Motor neuron (in vitro differentiated cells): ENCODE data around the gene CYFIP1. TPM values are rescaled to one million over a fixed set of nuclear protein-coding genes. Genes with fewer than 3 reads are reported as not detected.

Experiments
- ATAC-seq, 8 experiments: fragments of 200-7000 bp; cut with Tn5 transposase; replicated peaks in 6 of 8; 2 replicates each; pipeline ENCODE4 v1.8.0; 2021; ENCODE audit warnings: mild to moderate bottlenecking in 8 of 8, moderate library complexity in 8 of 8
- H3K27ac ChIP-seq, 2 donors: fragments of 250-450 bp; sonication (Bioruptor Pico); 2 replicates each; pipeline ENCODE4 v1.9.0; 2021; ENCODE audit warnings: antibody characterized with exemption in 2 of 2, mild to moderate bottlenecking in 2 of 2, moderate library complexity in 1 of 2
- H3K4me1 ChIP-seq, 2 donors: fragments of 250-450 bp; sonication (Bioruptor Pico); replicated peaks in 1 of 2; 2 replicates each; pipeline ENCODE4 v1.6.1; 2021; ENCODE audit warnings: antibody characterized with exemption in 2 of 2, mild to moderate bottlenecking in 2 of 2, moderate library complexity in 1 of 2
- H3K4me3 ChIP-seq, 5 donors: fragments of 250-450 bp; sonication (Bioruptor Pico); 2 replicates each; pipeline ENCODE4 v1.9.0; 2021; ENCODE audit warnings: antibody characterized with exemption in 5 of 5, mild to moderate bottlenecking in 5 of 5, moderate library complexity in 4 of 5
- WGBS, 10 experiments: fragments of 450-650 bp; shearing (Covaris generic); methylation state at CpG; one replicate each; pipeline ENCODE4 v1.0.0; 2022; 5-methylcytosine and 5-hydroxymethylcytosine counted together
- in situ Hi-C, 9 experiments: fragments of 400-800 bp; cut with MboI; loops; one replicate each; pipeline ENCODE4 v1.15.0; 2021; ENCODE audit warnings: low sequenced_read_pairs in 9 of 9, low pct_unique_long_range_greater_than_20kb in 2 of 9; ENCODE audit not compliant: unreplicated experiment in 9 of 9
- total RNA-seq, 8 experiments: library from RNA; unstranded; fragments of 300-600 nt; gene quantifications; 2 replicates each; pipeline versions ENCODE4 v1.2.3 to v1.2.4, GENCODE V29; 2022

CYFIP1 gene
- total RNA-seq, 8 experiments from 2014 or later = 13.2 to 76.1 (median 31.8) TPM

DNA sequence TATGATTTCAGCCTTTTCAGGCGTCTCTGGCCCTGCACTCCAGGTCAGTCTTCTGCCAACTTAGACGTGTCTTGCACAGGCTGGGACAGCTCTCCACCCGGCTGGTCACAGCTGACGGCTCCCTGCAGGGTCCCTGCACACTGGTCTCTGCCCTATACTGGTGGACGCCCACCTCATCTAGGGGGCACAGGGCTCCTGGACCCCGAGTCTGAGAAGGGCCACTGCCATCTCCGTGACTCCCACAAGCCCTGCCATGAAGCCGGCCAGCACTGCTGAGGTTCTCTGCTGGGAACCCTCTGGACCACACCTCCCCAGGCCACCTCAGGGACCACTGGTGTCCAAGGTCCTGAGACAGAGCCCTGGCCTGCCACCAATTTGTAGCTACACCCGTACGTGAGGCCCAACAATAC lies 40.5 kb downstream of the CYFIP1 start:
- 80 to 100% (median 96%) methylated on average over 1 to 3 of the region's 10 CpGs; no CpG with 5 or more reads in 4 of the 10 experiments for WGBS, 10 experiments
- in situ Hi-C loops = no loop called here
- H3K27ac ChIP-seq = no peak overlapping the region

DNA sequence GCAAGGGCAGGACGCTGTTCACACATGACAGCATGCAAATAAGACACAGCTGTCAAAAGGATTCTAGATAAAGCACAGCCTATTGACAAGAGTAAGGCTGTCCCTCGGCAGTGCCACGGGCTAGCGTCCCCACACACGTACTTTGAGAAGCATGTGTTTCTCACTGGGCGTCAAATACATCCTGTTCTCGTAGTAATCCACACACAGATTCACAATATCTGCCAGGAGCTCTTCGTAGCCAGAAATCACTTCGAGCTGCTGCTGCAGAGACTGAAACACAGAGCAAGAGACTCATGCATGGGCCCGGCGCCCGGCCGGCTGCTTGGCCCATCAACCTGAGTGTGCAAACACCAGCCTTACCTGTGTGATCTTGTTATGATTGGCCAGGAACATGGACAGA lies 41.1 kb downstream of the CYFIP1 start:
- in situ Hi-C loops = no loop called here
- 60 to 100% (median 91%) methylated on average over 1 to 9 of the region's 13 CpGs; no CpG with 5 or more reads in 2 of the 10 experiments for WGBS, 10 experiments
- H3K27ac ChIP-seq = no peak overlapping the region

More for the DNA sequence above, 40.5 kb downstream of the CYFIP1 start:
- ATAC-seq = no peak
- no peak overlapping the region for H3K4me3 ChIP-seq
- H3K4me1 ChIP-seq = no peaks in the 10 kb centered on the region

DNA sequence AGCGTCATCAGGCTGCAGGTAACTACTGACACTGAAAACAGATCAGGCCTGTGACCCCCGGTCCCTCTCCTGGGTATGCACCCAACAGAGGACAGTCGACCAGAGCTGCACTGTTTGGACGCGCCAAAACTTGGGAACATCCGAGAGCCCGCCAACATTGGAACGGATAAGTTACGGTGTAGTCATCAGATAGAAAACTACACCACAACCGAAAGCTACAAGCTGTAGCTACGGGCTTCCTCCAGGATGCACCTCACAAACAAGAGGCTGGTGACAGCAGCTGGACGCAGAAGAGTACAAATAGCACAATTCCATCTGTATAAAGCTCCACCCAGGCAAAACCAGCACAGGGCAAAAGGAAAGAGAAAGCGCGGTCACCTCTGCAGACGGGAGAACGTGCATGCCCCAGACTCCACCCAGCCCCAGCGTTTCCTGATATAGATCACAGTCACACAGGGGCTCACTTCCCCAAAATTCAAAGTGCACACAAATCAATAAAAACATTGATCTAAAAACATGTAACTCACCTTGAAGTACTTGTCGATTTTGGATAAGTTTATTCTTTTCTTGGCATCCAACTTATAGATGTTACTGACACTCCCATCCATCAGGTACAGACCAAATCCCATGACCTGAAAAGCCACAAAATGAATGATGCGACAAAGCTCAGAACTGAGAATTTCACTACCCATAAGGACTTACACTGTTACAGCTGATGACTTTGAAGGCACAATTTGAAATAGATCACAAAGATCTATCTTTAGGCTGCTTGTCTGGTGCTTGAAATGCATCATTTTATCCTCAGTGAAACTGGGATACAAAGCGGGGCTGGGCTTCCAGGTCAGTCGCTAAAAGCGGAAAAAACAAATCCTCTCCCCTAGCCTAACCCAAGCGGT lies 43.3 kb downstream of the CYFIP1 start:
- 80 to 100% (median 92%) methylated on average over 1 to 22 of the region's 23 CpGs for WGBS, 10 experiments
- in situ Hi-C loops = no loop called here
- Histone ChIP-seq H3K27ac (no peak overlapping the region), H3K4me1 (no peaks in the 10 kb centered on the region), H3K4me3 (no peak overlapping the region)
- ATAC-seq = no peak

More for the DNA sequence above, 41.1 kb downstream of the CYFIP1 start:
- H3K4me3 ChIP-seq = no peak overlapping the region
- H3K4me1 ChIP-seq = no peaks in the 10 kb centered on the region
- ATAC-seq = no peak

DNA sequence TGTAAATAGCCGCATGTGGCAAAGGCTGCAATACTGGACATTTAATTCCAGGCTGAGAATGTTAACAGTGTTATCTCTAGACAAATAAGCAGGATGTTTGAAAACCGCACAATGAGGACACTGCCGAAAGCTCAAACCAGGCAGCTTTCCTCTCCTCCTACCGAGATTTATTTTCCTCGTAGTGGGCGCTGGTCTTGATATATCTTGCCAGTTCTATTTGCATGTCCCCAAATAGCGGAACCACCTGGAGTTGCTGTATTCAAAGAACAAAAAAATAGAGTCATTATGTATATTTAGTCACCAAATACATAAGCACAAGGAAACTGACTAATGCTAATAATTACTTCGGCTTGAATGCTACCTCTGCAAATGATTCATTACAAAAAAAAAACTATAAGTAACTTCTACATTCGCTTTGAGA lies 46.5 kb downstream of the CYFIP1 start:
- in situ Hi-C loops = no loop called here
- Histone ChIP-seq H3K4me1 (no peaks in the 10 kb centered on the region), H3K27ac (no peak overlapping the region), H3K4me3 (no peak overlapping the region)
- WGBS, 10 experiments = 21 to 100% (median 79%) methylated on average over 2 to 9 of the region's 9 CpGs
- ATAC-seq = peak in 3 of 8 experiments; percentile 78 to 91 (median 85)

GRCh38 chr15:22931784-22932536 lies 48.2 kb downstream of the CYFIP1 start:
- Histone ChIP-seq H3K27ac (no peak overlapping the region), H3K4me3 (no peak overlapping the region), H3K4me1 (no peaks in the 10 kb centered on the region)
- no peak for ATAC-seq
- in situ Hi-C loops = no loop called here
- 80 to 100% (median 95%) methylated on average over 1 to 25 of the region's 28 CpGs; no CpG with 5 or more reads in 2 of the 10 experiments for WGBS, 10 experiments

GRCh38 chr15:22930782-22931484 lies 49.2 kb downstream of the CYFIP1 start:
- 75 to 93% (median 85%) methylated on average over 1 to 6 of the region's 10 CpGs; no CpG with 5 or more reads in 2 of the 10 experiments for WGBS, 10 experiments

DNA sequence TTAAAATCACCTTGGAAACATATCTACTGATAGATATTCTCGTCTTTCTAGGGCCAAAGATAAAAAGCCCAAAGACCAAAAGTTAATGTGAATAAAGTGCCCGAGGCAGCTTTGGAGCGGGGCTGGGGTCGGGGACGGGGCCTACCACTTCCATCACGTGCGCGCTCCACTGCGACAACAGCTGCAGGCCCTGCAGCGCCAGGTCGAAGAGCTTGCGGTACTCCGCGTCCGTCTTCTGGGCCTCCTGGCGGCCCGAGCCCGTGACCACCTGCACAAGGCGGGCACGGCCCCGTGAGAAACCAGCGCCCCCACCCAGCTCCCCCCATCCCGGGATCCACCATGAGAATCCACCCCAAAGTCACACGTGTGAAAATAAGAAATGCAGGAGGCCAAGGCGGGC lies 52.4 kb downstream of the CYFIP1 start:
- no peaks in the 10 kb centered on the region for H3K4me1 ChIP-seq
- H3K27ac ChIP-seq = no peak overlapping the region
- H3K4me3 ChIP-seq = no peak overlapping the region
- 57 to 100% (median 96%) methylated on average over 1 to 10 of the region's 25 CpGs; no CpG with 5 or more reads in 3 of the 10 experiments for WGBS, 10 experiments
- in situ Hi-C loops = no loop called here
- ATAC-seq = no peak

More at GRCh38 chr15:22930782-22931484, 49.2 kb downstream of the CYFIP1 start:
- H3K27ac ChIP-seq = no peak overlapping the region
- ATAC-seq = no peak
- no peaks in the 10 kb centered on the region for H3K4me1 ChIP-seq
- no peak overlapping the region for H3K4me3 ChIP-seq
- in situ Hi-C loops = no loop called here

- no peak for ATAC-seq
- in situ Hi-C loops = no loop called here
- WGBS, 10 experiments = 90 to 100% (median 100%) methylated on average over 1 to 15 of the region's 17 CpGs; no CpG with 5 or more reads in 1 of the 10 experiments
- Histone ChIP-seq H3K4me1 (no peaks in the 10 kb centered on the region), H3K4me3 (no peak overlapping the region), H3K27ac (no peak overlapping the region)
Measured at GRCh38 chr15:22925875-22926274, 54.3 kb downstream of the CYFIP1 start.

DNA sequence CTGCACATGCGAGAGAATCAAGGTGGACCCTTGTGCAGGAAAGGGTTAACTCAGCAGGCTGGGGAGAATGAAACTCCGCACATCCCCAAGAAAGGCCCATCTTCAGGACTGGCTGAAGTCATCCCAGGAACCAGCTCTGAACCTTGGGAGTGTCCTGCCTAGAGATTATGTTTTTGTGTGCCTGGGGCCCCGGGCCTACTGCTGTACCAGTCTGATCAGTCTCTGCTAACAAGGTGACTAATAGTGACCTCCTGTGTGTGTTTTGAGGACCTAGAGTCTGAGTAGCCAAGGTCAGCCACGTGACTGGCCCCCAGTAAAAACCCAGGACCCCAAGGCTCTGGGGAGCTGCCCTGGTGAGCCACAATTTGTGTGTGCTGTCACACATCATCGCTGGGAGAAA lies 58.2 kb downstream of the CYFIP1 start:
- in situ Hi-C loops = no loop called here
- Histone ChIP-seq H3K4me3 (no peak overlapping the region), H3K27ac (no peak overlapping the region), H3K4me1 (peaks cover 0 to 6% of the 10 kb centered on the region in 2 donors)
- ATAC-seq = no peak
- WGBS, 10 experiments = 71 to 100% (median 95%) methylated on average over 1 to 4 of the region's 5 CpGs; no CpG with 5 or more reads in 2 of the 10 experiments

DNA sequence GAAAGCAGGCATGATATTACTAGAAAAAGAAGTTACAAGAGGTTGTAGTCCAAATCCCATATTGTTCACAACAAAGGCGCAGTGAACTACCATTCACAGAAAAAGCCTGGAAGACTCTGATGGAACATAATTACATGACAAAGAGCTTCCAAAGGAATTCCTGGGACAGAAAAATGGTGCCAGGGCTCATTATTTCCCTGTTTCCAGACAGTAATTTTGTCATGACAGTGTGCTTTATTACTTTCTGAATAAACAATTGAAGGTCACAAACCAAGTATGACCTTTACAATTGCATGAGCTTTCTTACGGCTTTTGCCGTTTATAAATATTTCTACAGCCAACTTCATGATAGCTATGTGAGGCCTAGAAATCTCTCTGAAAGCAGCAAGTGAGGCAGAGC lies 61.0 kb downstream of the CYFIP1 start:
- no peak overlapping the region for H3K4me3 ChIP-seq
- peaks cover 0 to 6% of the 10 kb centered on the region in 2 donors for H3K4me1 ChIP-seq
- 20 to 100% (median 81%) methylated on average over 1 to 3 of the region's 3 CpGs; no CpG with 5 or more reads in 2 of the 10 experiments for WGBS, 10 experiments
- in situ Hi-C loops = no loop called here
- ATAC-seq = no peak
- H3K27ac ChIP-seq = no peak overlapping the region

DNA sequence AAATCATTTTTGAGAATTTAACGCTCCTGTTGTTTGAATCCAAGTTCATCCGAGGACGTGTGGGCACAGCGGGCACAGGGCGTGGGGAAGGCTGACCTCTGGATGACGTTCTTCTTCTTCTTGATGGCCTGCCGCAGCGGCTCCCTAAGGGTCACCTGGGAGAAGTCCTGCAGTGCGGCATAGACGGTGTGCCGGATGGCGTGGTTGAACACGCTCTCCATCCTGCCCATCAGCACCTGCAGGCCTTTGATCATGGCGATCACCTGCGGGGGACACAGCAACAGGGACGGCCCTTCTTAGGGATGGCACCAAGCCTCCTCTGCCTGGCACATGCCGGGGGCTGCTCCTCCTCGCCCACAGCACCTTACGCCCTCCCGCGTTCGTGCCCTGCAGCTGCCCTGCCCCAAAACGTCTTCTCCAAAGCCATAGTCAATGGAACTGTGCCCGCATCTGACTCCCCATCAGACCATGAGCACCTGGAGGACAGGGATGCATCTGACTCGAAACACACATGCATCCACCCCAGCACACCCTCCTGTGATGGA lies 61.5 kb downstream of the CYFIP1 start:
- Histone ChIP-seq H3K4me1 (peaks cover 0 to 6% of the 10 kb centered on the region in 2 donors), H3K27ac (no peak overlapping the region), H3K4me3 (no peak overlapping the region)
- no peak for ATAC-seq
- in situ Hi-C loops = no loop called here
- 73 to 100% (median 98%) methylated on average over 1 to 11 of the region's 25 CpGs; no CpG with 5 or more reads in 4 of the 10 experiments for WGBS, 10 experiments

- peak in 2 of 8 experiments; percentile 93 to 96 for ATAC-seq
- Histone ChIP-seq H3K4me3 (no peak overlapping the region), H3K27ac (no peak overlapping the region), H3K4me1 (peaks cover 0 to 6% of the 10 kb centered on the region in 2 donors)
- WGBS, 10 experiments = 80 to 100% (median 95%) methylated on average over 1 to 4 of the region's 9 CpGs; no CpG with 5 or more reads in 7 of the 10 experiments
- in situ Hi-C loops = no loop called here
Measured at GRCh38 chr15:22918056-22918455, 62.1 kb downstream of the CYFIP1 start.
